RPMI8226 (cell line): ENCODE data around the gene VPS8.
A peak's percentile ranks its signal among the peaks of the same experiment; 100 is the strongest.

Experiments
- DNase-seq: peaks from one replicate; pipeline ENCODE4 v3.0.0-alpha.2; 2015

VPS8 gene

DNA sequence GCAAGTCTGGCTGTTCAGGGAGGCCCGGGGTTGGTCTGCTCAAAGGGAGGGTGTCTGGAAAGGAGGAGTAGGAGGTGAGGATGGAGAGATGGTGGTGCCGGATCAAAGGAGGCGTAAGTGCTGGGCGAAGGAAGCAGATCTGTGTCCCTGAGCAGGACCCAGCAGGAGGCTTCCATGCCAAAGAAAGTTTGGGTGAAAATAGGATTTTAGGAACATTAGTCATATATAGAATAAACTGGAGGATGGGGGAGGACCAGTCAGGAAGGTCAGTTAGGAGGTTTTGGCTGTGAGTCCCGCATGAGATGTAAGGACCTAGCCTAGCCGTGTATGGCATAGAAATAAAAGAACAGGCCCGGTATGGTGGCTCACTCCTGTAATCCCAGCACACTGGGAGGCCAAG, 28.6 kb upstream of the VPS8 start:
- DNase-seq, result no peak

DNA sequence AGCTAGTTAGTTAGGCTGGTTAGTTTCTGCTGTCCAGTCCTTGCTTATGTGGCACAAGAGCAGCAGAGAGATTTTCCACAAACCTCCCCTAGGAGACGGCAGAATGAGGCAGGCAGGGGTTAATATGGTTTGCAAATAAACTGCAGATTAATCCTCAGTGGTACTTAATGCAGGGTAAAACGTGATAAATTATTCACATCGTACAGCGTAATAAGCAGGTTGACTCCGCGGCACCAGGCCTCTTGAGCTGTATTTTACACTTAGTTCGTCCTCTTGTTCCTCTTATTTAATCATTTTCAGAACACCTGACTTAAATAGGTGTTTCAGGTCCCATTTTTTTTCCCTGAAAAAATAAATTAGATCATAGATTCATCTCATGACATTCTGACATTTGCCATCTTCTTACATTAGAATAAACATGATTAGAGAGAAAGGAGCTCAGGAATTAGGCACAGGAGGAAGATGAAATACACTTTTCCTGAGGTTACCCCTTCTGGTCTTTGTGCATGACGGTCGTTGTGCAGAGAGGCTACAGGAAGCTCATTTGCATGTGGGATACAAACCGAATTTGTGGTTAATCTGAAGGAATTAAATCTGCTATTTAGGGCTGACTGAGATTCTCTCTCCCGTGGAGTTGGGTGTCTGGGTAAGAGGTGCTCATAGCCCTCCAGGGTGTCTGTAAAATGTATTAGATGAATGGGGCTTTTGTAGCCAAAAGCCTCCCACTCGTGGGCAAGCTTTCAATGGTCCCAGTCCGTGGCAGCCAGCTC, 27.1 kb upstream of the VPS8 start:
- DNase-seq, result no peak

DNA sequence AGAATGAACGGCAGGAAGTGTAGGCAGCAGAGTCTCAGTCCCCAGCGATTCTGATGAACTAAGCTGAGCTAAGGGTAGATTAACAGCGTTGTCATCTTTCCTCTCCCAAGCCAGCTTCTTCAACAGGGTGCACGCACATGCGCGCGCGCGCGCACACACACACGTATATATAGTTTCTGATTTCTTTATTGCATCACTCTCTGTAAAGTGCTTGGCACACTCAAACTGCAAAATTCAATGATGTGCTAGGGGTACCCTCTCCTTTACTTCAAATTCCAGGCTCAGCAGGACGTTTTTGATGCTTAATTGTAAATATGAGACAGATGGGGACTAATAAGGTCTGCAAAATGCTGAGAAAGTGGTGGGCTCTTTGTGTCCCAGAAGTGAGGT, 26.1 kb upstream of the VPS8 start:
- DNase-seq, result no peak

DNA sequence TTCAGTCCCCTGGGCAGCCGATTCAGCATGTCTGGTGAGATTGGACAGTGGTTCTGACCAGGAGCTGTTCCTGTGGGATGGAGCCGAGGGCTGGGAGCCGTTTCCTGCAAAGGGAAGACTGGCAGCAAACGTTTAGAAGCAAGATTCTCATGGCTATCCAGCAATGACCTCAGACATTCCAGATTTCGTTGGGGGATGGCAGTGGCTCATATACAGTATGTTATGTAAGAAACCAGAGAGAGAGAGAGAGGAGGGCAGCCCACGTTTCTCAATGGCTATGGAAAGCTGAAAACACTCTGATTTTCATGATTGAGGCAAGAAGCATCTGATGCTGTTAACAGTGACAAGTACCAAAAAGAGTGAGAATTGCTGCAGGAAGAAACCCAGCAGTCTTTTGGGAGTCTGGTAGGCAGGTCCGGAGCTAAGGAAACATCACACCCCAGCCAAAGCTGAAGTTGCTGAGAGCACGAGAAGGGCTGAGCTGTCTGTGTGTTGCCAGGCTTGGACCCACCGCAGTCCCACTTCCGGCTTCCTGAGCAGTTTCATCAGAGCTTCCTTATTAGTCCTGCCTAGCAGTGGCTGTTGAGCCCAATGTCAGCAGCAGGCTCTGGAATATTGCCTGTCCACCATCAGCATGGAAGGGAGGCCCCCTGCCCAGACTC, 25.6 kb upstream of the VPS8 start:
- DNase-seq, result no peak

DNA sequence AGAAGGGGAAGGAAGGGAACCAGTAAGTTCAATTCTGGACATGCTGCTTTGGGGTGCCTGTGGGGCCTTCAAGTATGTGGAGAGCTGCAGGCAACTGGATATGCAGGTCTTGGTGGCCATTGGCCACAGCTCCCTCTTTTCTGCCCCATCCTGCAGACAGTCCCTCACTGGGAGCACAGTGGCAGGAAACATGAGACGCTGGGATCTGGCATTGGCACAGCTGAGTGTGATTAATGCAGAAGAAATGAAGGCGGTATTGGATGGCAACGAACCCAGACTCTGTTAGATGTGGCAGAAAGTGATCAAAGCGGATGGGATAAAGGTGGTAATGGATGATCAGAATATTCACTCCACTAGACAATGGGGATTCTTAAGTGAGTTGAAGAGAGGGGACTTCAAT, 23.2 kb upstream of the VPS8 start:
- no peak for DNase-seq

DNA sequence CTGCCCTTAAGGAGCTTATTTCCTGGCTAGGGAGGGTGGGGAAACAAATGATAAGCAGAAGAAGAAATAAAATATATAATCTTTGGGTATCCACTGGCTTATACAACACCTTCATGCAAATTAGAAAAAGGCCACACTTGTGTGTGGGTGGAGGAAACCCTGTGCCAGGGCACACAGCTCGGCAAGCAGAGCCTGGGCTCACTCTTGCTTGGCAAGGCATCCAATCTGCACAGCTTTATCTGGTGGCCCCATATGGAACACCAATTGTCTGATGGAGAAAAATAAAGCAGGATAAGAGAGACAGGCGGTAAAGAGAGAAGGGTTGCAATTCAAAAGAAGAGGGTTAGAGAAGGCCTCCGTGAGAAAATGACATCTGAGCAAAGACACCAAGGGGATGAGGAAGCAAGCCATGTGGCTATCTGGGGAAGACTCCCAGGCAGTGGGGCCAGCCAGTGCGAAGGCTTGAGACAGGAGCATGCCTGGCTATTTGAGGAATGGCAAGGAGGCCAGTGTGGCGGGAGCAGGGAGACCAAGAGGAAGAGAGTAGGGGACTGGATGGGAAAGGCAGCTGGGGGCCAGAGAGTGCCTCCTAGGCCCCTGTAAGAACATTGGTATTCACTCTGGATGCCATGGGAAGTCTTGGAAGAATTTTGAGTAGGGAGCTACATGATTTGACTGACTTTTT, 22.5 kb upstream of the VPS8 start:
- no peak for DNase-seq

DNA sequence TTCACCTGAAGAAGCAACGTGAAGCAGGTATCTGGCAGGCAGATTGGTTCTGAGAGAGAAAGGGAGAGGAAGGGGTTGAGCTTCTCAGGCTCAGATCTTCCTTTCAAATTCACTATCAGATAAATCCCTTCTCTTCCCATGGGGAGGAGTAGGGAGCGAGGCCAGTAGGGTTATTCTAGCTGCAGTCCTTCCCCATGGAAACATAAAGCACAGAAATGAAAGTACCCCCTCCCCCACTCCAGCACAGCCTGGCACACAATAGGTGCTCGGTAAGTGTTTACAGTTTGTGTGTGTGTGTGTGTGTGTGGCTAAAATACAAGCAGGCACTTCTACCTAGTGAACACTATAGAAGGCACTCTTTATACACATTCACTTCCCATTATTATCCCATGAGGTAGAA, 20.8 kb upstream of the VPS8 start:
- no peak for DNase-seq

DNA sequence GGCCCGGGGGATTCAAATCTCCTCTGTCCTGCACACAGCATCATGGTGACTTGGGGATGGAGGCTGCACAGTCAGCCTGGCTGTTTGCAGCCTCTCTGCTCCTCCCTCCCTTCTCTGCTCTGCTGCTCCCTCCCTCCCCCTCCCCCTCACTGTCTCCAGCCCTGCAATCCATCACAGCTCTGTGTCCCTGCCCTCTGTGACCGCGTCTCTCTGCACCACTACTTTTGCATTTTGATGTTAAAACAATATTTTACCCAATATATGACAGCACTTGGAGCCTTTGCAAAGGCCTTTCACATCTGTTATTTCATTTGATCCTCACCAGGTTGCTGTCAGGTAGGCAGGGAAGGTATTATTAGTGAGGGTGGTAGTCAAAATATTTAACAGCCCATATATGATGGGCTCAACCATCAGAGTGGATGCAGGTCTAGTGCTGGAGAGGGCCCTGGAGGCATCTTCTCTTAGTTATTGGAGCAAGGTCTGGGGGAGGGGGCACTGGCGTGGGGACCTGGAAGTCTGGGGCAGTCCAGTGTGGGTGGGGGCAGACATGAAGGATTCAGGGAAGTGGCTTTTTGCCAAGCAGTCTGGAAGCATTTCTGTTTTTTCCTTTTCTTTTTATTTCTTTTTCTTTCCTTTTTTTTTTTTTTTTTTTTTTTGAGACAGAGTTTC, 16.3 kb upstream of the VPS8 start:
- DNase-seq, result no peak

DNA sequence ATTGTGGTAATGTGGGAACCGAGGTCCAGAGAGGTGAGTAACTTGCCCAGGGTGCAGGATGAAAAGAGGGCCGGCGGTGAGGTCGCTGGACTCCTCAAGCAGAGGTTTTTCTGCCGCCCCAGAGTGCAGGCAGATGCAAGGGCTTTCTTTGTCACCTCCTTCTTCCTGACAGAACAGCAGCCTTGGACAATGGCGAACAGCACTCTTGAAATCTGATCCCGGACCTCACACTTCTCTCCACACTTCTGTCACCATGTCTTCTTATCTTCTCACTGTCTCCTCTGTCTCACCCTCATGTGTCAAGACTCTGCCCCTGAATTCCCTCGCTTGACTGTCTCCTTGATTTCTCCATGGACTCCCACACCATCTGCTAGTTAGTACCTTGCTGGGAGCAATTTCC, 15.4 kb upstream of the VPS8 start:
- DNase-seq, result no peak

DNA sequence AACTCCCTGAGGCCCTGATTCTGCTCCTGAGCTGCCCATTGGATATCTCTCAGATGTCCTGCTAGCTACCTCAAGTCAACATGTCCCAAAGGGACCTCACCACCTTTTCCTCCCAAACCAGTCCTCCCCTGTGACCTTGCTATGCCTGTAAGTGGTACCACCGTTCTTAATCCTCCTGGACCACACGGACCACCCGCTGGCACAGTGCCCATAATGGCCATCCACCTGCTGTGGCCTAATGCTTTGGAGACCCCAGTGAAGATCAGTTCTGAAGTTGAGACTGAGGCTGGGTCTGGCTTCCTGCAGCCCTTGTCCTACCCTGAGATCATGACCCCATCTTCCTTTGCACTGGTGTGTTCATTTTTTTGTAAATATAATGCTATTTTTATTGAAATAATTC, 15.0 kb upstream of the VPS8 start:
- no peak for DNase-seq

DNA sequence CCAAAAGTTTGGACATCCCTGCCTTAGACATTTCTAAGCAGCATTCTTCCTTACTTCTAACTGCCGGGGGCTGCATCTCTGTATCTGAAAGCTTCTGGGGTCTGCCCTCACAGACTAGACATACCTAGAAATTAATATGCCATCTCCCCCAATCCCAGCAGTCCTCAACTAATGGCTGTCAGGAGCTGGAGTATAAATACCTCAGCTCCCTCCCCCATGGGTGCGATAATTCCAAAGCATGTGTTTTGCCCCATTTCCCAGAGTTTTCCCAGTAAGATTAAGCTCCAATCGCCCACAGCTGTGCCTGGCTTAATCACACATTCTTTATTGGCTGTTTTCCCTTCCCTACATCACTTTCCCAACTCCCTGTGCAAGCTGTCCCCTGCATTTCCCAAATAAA, 13.8 kb upstream of the VPS8 start:
- DNase-seq, result no peak

DNA sequence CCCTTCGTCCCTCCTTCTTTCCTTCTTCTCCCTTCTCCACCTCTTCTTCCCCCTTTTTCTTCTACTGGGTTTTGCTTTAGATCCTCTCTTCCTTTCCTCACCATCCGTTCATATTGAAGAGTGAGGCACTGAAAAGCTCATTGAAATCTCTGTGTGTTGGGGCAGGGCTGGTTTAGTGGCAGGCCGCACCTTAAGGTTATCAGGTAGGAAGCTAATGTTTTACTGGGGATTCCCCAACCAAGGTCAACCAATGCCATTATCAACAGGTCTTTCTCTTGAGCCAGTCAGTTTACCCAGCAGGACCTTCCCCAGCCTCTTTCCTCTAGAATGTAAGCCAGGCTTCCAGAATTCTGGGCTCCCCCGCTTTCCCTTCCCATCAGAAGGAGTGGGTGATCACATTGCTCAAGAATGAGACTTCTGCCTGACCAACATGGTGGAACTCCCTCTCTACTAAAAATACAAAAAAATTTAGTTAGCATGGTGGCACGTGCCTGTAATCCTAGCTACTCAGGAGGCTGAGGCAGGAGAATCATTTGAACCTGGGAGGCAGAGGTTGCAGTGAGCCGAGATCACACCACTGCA, 11.5 kb upstream of the VPS8 start:
- DNase-seq, result no peak

DNA sequence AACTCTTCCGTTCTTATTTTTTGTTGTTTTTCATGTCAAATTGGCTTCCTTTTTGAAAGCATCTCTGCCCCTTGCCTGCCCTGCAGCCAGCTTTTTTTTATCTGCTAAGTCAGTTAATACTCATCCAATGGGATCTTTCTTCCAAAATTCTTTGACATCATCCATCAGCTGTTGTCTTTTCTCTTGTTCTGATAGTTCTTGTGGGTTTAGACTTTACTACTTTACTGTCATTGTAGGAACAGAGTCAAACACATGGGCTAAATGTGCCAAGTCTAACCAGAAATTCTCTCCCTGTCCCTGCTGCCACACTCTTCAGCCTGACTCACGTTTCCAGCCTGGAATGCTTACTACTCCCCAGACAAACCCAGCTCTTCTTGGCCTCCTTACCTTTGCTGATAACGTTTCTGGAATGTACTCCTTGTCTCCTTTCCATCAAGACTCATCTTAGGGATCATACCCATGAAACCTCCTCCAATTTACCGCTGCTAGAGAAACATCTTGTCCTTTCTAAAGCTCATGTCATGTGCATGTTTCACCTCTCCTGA, 10.7 kb upstream of the VPS8 start:
- DNase-seq, result no peak

DNA sequence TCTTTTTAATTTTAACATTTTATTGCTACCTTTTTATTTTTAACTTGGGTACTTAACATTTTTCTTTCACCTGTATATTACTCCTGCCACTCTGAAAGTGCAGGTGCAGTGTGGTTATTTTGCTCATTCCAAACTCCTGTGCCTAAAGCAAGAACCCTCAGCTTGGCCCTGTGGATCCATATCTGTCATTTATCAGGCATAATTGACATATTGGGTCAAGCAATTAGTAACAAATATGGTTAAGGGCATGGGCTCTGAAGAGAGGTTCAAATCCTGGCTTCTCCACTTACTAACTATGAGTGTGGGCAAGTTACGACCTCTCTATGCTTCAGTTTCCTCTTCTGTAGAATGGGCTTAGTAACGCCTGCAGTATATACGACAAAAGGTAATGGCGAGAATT, 9.8 kb upstream of the VPS8 start:
- no peak for DNase-seq

DNA sequence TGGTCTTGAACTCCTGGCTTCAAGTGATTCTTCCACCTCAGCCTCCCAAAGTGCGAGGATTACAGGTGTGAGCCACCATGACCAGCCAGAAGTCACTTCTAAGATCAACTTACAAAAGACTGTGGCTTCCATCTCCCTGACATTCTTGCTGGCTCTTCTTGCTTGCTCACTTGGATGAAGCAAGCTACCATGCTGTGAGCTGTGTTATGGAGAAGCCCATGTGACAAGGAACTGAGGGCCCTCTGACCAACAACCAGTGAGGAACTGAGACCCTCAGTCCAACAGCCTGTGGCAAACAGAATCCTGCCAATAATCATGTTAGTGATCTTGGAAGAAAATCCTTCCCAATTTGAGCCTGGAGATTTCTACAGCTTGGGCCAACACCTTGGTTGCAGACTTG, 7.2 kb upstream of the VPS8 start:
- no peak for DNase-seq

DNA sequence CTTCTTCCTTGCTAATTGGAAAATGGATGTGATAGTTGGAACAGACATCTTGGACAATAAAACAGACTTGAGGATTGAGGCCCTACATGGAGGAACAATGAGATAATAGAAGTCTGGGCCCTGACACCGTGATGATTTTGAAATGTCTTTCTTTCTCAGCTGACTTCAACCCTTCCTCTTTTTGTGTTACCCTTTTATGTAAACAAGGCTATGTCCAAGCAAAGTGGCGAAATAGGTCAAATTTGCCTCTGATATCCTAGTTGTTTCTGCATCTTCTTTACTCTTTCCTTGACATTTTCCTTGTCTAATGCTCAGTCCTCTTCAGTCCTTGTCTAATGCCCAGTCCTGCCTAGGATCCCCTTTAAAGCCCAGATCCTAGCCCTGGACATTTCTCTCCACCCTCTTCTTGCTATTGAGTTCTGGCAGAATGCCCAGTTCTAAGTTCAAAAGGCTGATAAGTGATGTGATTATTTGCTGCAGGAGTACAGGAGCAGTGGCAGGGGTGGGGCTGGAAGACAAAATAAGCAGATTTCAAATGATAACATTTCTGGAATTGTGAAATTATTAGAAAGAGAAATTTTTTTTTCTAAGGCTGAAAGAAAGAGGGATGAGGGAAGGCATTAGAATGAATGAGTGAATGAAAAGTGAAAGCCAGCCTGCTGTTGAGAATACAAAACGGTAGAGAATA, 6.5 kb upstream of the VPS8 start:
- peak; percentile 43 for DNase-seq

DNA sequence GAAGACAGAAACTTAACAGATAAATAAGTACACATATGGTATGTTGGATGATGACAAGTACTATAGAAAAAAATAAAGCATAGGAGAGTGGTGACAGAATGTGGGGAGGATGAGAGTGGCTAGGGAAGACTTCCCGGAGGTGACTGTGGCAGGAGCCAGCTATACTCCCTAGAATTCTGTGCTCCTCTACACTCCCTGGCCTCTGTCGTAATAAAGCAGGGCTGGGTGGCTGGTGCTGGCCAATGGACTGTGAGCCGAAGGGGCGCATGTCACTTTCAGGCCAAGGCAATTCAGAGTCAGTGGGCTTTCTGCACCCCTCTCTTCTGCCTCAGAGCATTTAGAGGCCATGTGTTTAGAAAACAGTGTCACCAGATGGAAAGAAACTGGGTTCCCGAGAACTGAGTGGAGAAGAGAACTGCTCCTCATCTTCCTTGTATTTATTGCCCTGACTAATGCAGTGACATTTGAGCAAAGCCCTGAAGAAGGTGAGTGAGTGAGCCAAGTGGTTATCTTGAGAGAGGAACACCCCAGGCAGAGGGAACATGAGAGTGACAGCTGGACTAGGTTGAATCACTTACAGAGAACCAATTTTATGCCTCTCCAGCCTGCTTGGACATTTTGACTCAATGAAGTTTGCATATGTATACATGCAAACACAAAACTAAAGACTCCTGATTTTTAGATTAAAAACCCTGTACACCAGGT, 5.2 kb upstream of the VPS8 start:
- DNase-seq, result no peak

DNA sequence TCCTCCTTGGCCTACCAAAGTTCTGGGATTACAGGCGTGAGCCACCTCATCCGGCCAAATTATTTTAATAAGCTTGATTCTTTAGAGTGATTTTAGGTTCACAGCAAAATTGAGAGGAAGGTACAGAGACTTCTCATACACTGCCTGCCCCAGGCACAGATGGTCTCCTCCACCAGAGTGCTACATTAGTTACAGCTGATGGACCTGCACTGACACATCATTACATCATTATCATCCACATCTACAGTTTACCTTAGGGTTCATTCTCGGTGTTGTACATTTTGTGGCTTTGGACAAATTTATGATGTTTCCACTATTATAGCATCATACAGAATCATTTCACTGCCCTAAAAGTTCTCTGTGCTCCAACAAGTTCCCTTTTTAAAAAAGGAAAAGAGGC, 4.4 kb upstream of the VPS8 start:
- no peak for DNase-seq

DNA sequence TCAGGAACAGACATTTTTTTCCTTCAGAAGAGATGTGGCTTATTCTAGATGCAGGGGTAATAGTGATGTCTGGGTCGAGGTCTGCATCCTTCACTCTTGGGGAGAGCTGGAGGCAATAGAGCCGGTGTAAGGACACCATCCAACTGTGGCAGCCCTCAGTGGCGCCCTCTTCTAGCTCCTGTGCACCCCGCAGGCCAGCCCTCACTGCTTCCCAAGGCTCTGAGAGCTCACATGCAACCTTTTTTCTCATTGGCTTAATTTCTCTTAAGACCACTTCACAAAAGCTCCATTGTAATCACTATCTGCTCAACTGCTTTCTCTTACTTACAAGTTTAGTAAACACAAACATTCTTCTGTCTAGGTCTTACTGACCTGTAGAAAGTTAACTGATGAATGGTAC, 3.9 kb upstream of the VPS8 start:
- DNase-seq, result peak; percentile 17

DNA sequence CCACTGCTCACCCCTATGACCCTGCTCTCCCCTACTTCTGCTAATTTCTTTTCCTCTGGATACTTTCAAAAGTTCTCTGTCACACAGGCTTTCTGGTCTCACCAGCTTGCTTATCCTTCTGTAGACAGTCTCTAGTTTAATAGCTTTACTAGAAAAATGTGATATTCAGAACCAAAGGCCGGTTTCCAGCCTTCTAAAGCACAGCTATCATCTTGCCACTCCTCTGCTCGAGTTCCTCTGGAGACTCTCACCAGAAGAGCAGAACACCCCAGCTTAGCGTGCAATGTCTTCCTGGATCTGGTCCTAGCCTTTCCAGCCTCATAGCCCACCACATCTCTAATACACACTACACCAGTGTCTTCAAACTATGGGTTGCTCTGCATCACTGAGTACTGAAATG, 1.8 kb upstream of the VPS8 start:
- no peak for DNase-seq

DNA sequence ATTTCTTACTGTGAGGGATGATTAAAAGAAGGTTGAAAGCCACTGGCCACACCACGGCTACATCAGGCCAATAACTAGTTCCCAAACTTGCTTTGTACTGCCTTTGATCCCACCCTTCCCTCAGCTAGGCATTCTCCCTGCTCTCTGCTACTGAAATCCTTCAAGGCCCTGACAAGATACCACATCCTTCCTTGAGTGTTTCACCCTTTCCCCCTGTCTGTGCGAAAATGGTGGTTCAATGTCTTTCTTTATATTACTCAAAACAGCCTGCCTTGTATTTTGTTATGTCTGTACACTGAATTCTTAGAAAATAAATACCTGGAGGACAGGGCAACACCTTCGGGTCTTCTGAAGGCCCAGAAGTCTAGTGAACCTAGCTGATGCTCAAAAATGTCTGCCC, 932 bp upstream of the VPS8 start:
- DNase-seq, result no peak

DNA sequence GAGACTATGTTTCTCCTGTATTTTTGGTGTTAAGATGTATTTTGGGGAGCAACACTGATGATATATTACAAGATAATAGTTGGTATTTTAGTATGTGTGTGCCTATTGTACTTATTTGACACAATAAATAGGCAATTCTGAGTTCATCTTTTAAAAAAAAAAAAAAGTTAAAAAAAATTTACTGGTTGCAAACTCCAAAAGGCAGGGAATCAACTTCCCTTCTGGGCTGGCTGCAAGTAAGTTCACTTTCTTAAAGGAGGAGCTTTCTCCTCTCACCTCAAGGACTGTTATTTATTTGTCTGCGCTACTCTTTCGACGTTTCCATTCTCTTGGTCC, 335 bp upstream of the VPS8 start:
- DNase-seq, result no peak
